ENCODE measurements around the gene ROMO1.
A peak's percentile ranks its signal among the peaks of the same experiment; 100 is the strongest.
"Not testable (repeated sequence)": the region's sequence is repeated elsewhere in the genome, so short reads cannot be mapped to it uniquely, and the experiment has no call there.

The ROMO1 gene

DNA sequence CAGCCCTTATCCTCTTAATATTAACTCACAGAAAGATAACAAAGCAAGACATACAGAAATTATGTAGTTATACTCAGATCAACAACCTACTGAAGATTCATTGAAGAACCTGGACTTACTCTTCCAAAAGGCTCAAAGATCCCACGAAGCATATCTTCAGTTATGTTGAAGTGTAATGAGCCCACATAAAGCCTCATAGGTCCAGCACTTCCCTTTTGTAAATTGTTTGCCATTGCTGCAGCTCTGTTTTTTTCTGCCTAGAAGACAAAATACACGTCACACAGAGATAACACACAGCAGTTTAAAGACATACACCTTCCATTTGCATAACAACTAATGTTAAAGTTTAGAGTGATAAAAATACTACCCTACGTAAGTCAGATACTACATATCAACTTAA, 22.4 kb downstream of the ROMO1 start:
- Histone ChIP-seq H3K36me3 (ENCODE audit: control insufficient read depth in 1 of 2, insufficient read depth in 2 of 2, low read depth in 1 of 2, low read length in 2 of 2) (peaks cover 74 to 97% of the 10 kb centered on the region in 2 experiments), H3K4me1 (ENCODE audit: control insufficient read depth, insufficient read depth, low read depth, low read length) (peaks cover 3% of the 10 kb centered on the region), H2AFZ (ENCODE audit: low read depth, low read length) (no peak overlapping the region), H2BK12ac (ENCODE audit: low read length in 2 of 2) (no peak overlapping the region), H3K18ac (ENCODE audit: low read depth in 1 of 2, low read length in 2 of 2) (no peak overlapping the region), H3K9ac (ENCODE audit: low read length) (peak overlapping the region; percentile 1), H3K79me1 (replicated peaks; ENCODE audit: low read length, poor library complexity, severe bottlenecking) (peaks cover 5% of the 10 kb centered on the region), H3K14ac (ENCODE audit: low read length in 2 of 2) (no peak overlapping the region), H2BK120ac (ENCODE audit: low read depth, low read length) (no peak overlapping the region), H4K8ac (ENCODE audit: low read length) (no peak overlapping the region), H2BK5ac (ENCODE audit: low read depth, low read length, poor library complexity, severe bottlenecking) (no peak overlapping the region), H3K23ac (ENCODE audit: low read length in 2 of 2) (no peak overlapping the region), H4K91ac (ENCODE audit: low read length) (no peak overlapping the region), H2AK5ac (ENCODE audit: low read length, severe bottlenecking) (no peak overlapping the region), H2BK15ac (ENCODE audit: low read depth, poor library complexity, severe bottlenecking) (no peak overlapping the region), H3K9me3 (ENCODE audit: control insufficient read depth, low read length) (no peaks in the 10 kb centered on the region), H3K27me3 (ENCODE audit: control insufficient read depth in 1 of 2, insufficient read depth in 1 of 2, low read length in 2 of 2) (no peaks in the 10 kb centered on the region), H3K4me2 (ENCODE audit: low read length, poor library complexity, severe bottlenecking) (no peak overlapping the region), H3K4ac (ENCODE audit: low read depth in 1 of 2, low read length in 2 of 2) (no peak overlapping the region), H3K4me3 (ENCODE audit: insufficient read depth in 1 of 2, low read depth in 1 of 2, low read length in 2 of 2) (no peak overlapping the region), H3K27ac (ENCODE audit: low read length, poor library complexity, severe bottlenecking) (no peak overlapping the region)
- no peak for DNase-seq
- 94% methylated on average over 2 of the region's 3 CpGs for WGBS

DNA sequence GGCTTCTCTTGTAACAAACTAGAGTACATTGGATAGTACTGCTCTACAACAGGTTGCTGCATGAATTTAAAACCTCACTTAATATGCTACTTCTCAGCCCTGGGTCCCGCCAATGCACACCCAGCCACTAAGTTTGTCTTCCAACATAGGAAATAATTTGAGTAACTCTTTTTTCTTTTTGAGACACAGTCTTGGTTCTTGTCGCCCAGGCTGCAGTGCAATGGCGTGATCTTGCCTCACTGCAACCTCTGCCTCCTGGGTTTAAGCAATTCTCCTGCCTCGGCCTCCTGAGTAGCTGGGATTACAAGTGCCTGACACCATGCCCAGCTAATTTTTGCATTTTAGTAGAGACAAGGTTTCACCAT, 24.1 kb downstream of the ROMO1 start:
- H3K4me1 ChIP-seq (ENCODE audit: control insufficient read depth, insufficient read depth, low read depth, low read length); H3K18ac ChIP-seq (ENCODE audit: low read depth in 1 of 2, low read length in 2 of 2); H3K9me3 ChIP-seq (ENCODE audit: control insufficient read depth, low read length); H3K4me2 ChIP-seq (ENCODE audit: low read length, poor library complexity, severe bottlenecking); DNase-seq; H3K27ac ChIP-seq (ENCODE audit: low read length, poor library complexity, severe bottlenecking); H2BK15ac ChIP-seq (ENCODE audit: low read depth, poor library complexity, severe bottlenecking); H2BK5ac ChIP-seq (ENCODE audit: low read depth, low read length, poor library complexity, severe bottlenecking); H2AK5ac ChIP-seq (ENCODE audit: low read length, severe bottlenecking); H4K8ac ChIP-seq (ENCODE audit: low read length); H3K4me3 ChIP-seq (ENCODE audit: insufficient read depth in 1 of 2, low read depth in 1 of 2, low read length in 2 of 2); H2BK120ac ChIP-seq (ENCODE audit: low read depth, low read length); H3K27me3 ChIP-seq (ENCODE audit: control insufficient read depth in 1 of 2, insufficient read depth in 1 of 2, low read length in 2 of 2); H3K9ac ChIP-seq (ENCODE audit: low read length); H3K23ac ChIP-seq (ENCODE audit: low read length in 2 of 2); H3K79me1 ChIP-seq (replicated peaks; ENCODE audit: low read length, poor library complexity, severe bottlenecking); H4K91ac ChIP-seq (ENCODE audit: low read length); H2BK12ac ChIP-seq (ENCODE audit: low read length in 2 of 2); H3K4ac ChIP-seq (ENCODE audit: low read depth in 1 of 2, low read length in 2 of 2); H2AFZ ChIP-seq (ENCODE audit: low read depth, low read length); H3K14ac ChIP-seq (ENCODE audit: low read length in 2 of 2): not testable (repeated sequence)
- 99% methylated on average over 4 of the region's 4 CpGs for WGBS
- H3K36me3 ChIP-seq (ENCODE audit: control insufficient read depth in 1 of 2, insufficient read depth in 2 of 2, low read depth in 1 of 2, low read length in 2 of 2) = peaks cover 75 to 95% of the 10 kb centered on the region in 2 experiments

DNA sequence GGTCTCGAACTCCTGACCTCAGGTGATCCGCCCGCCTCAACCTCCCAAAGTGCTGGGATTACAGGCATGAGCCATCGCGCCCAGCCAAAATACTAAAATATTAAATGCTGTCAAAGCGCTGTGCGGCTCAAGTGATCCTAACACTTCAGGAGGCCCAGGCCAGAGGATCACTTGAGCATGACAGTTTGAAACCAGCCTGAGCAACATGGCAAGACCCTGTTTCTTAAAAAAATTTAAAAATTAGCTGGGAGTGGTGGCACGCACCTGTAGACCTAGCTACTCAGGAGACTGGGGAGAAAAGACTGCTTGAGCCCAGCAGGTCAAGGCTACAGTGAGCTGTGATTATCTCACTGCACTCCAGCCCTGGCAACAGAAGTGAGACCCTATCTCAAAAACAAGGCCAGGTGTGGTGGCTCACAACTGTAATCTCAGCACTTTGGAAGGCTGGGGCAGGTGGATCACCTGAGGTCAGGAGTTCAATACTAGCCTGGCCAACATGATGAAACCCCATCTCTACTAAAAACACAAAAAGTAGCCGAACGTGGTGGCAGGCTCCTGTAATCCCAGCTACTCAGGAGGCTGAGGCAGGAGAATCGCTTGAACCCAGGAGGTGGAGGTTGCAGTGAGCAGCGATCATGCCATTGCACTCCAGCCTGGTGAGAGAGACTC, 24.6 kb downstream of the ROMO1 start:
- not testable (repeated sequence) for H3K79me1 ChIP-seq (replicated peaks; ENCODE audit: low read length, poor library complexity, severe bottlenecking); H2AFZ ChIP-seq (ENCODE audit: low read depth, low read length); H4K91ac ChIP-seq (ENCODE audit: low read length); H2AK5ac ChIP-seq (ENCODE audit: low read length, severe bottlenecking); H2BK5ac ChIP-seq (ENCODE audit: low read depth, low read length, poor library complexity, severe bottlenecking); H3K4me3 ChIP-seq (ENCODE audit: insufficient read depth in 1 of 2, low read depth in 1 of 2, low read length in 2 of 2); H3K23ac ChIP-seq (ENCODE audit: low read length in 2 of 2); H3K18ac ChIP-seq (ENCODE audit: low read depth in 1 of 2, low read length in 2 of 2); H2BK12ac ChIP-seq (ENCODE audit: low read length in 2 of 2); DNase-seq; H4K8ac ChIP-seq (ENCODE audit: low read length); H3K9ac ChIP-seq (ENCODE audit: low read length); H3K4ac ChIP-seq (ENCODE audit: low read depth in 1 of 2, low read length in 2 of 2); H3K27me3 ChIP-seq (ENCODE audit: control insufficient read depth in 1 of 2, insufficient read depth in 1 of 2, low read length in 2 of 2); H2BK15ac ChIP-seq (ENCODE audit: low read depth, poor library complexity, severe bottlenecking); H3K27ac ChIP-seq (ENCODE audit: low read length, poor library complexity, severe bottlenecking); H3K14ac ChIP-seq (ENCODE audit: low read length in 2 of 2); H3K9me3 ChIP-seq (ENCODE audit: control insufficient read depth, low read length); H3K4me2 ChIP-seq (ENCODE audit: low read length, poor library complexity, severe bottlenecking); H2BK120ac ChIP-seq (ENCODE audit: low read depth, low read length); H3K4me1 ChIP-seq (ENCODE audit: control insufficient read depth, insufficient read depth, low read depth, low read length)
- peaks cover 73 to 95% of the 10 kb centered on the region in 2 experiments for H3K36me3 ChIP-seq (ENCODE audit: control insufficient read depth in 1 of 2, insufficient read depth in 2 of 2, low read depth in 1 of 2, low read length in 2 of 2)
- 98% methylated on average over 12 of the region's 12 CpGs for WGBS

DNA sequence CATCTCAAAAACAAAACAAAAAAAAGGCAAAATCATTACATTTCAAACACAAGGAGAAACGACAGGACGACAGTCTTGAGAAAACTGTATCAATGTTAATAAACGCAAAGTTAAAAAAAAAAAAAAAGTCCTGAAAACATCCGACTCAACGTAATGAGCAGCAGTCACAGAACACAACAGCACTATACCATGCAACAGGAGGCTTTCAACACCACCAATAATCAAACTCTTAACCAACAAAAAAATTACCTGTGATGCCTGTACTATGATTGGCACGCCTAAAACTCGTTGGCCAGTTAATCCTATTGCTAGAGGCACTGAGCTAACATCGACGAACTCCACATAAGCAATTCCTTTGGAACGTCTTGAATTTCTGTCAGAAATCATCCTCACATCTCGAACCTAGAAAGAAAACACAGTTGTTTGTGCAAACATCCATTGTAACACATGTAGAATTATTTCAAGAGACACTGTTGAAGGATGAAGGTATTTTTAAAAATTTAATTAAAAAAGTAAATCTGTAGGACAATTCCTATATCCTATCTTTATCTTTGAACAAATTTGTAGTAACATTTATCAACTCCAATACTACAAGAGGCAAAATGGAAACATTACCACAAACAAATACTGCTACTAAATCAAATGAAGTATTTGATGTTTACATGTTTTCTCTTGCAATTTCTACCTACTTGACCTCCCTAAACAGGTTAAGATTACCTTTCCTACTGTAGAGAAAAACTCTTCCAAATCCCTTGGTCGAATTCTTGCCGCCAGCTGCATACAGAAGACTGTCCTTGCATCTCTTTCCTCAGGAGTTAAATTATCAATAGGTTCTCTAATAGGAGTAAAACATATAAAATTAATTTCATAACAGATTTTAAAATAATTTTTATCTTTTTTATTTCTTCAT, 25.4 kb downstream of the ROMO1 start:
- no peak for DNase-seq
- Histone ChIP-seq H3K4me1 (ENCODE audit: control insufficient read depth, insufficient read depth, low read depth, low read length) (peaks cover 4% of the 10 kb centered on the region), H3K18ac (ENCODE audit: low read depth in 1 of 2, low read length in 2 of 2) (no peak overlapping the region), H2AFZ (ENCODE audit: low read depth, low read length) (no peak overlapping the region), H3K9ac (ENCODE audit: low read length) (peak overlapping the region; percentile 29), H2BK5ac (ENCODE audit: low read depth, low read length, poor library complexity, severe bottlenecking) (no peak overlapping the region), H3K36me3 (ENCODE audit: control insufficient read depth in 1 of 2, insufficient read depth in 2 of 2, low read depth in 1 of 2, low read length in 2 of 2) (peaks cover 67 to 95% of the 10 kb centered on the region in 2 experiments), H2BK120ac (ENCODE audit: low read depth, low read length) (no peak overlapping the region), H2BK15ac (ENCODE audit: low read depth, poor library complexity, severe bottlenecking) (no peak overlapping the region), H2BK12ac (ENCODE audit: low read length in 2 of 2) (no peak overlapping the region), H3K4me2 (ENCODE audit: low read length, poor library complexity, severe bottlenecking) (no peak overlapping the region), H3K4me3 (ENCODE audit: insufficient read depth in 1 of 2, low read depth in 1 of 2, low read length in 2 of 2) (no peak overlapping the region), H4K91ac (ENCODE audit: low read length) (no peak overlapping the region), H3K27ac (ENCODE audit: low read length, poor library complexity, severe bottlenecking) (no peak overlapping the region), H3K9me3 (ENCODE audit: control insufficient read depth, low read length) (no peaks in the 10 kb centered on the region), H3K14ac (ENCODE audit: low read length in 2 of 2) (no peak overlapping the region), H4K8ac (ENCODE audit: low read length) (no peak overlapping the region), H3K79me1 (replicated peaks; ENCODE audit: low read length, poor library complexity, severe bottlenecking) (peaks cover 2% of the 10 kb centered on the region), H2AK5ac (ENCODE audit: low read length, severe bottlenecking) (no peak overlapping the region), H3K23ac (ENCODE audit: low read length in 2 of 2) (no peak overlapping the region), H3K27me3 (ENCODE audit: control insufficient read depth in 1 of 2, insufficient read depth in 1 of 2, low read length in 2 of 2) (no peaks in the 10 kb centered on the region), H3K4ac (ENCODE audit: low read depth in 1 of 2, low read length in 2 of 2) (no peak overlapping the region)
- WGBS = 94% methylated on average over 10 of the region's 13 CpGs
